KOPT-K1 (cell line): ENCODE results near the gene SYT5.
"Not testable (repeated sequence)": the region's sequence is repeated elsewhere in the genome, so short reads cannot be mapped to it uniquely, and the experiment has no call there.

Experiments
- H3K27ac ChIP-seq: fragments of 200-600 bp; sonication (generic); 2 replicates; pipeline ENCODE4 v1.5.1; 2016; ENCODE audit warnings: antibody characterized with exemption, mild to moderate bottlenecking, low read depth, low read length; ENCODE audit not compliant: poor library complexity, severe bottlenecking
- H3K36me3 ChIP-seq: fragments of 200-600 bp; sonication (generic); 2 replicates; pipeline ENCODE4 v1.5.1; 2017; ENCODE audit warnings: antibody characterized with exemption, mild to moderate bottlenecking, low read length, moderate library complexity; ENCODE audit not compliant: insufficient read depth
- H3K9me3 ChIP-seq: fragments of 200-600 bp; sonication (generic); 2 replicates; pipeline ENCODE4 v1.5.1; 2017; ENCODE audit warnings: antibody characterized with exemption, low read length, mild to moderate bottlenecking; ENCODE audit not compliant: insufficient read depth, poor library complexity, severe bottlenecking

Gene SYT5

DNA sequence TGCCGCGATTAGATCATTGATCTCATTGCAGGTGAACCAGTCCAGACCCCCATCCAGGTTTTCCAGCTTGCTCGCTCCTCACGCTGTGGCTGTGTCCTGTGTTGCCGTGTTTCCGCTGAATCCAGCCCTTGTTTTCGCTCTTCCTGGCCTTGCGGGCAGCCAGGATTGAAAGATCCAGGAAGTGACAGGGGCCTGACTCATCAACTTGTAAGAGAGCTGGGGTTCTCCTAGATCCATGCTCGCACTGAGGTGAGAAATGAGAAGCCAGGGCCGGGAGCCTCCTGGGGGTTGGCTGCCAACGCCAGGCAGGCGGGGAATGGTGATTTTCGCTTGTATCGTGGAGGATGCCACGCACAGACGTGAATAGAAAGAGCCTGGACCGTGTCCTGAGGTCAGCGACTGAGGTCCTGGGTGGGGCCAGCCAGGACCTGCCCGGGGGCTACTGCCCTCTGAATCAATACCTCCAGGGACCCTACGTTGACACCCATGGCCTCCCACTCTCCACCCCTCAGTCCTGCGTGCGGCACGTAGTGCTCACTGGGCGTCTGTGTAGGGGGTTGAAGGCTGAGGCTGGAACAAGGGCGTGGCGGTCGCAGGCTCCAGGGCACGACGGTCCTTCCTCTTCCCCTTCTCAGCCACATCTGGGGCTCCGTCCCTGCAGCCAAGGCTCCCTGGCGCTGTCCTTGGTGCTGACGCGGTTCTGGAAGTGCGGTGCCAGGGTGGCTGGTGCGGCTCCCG, 36.5 kb upstream of the SYT5 start:
- peaks cover 5% of the 10 kb centered on the region; the same call in 1 of the 2 replicates for H3K36me3 ChIP-seq
- H3K27ac ChIP-seq = no peak overlapping the region
- H3K9me3 ChIP-seq = peaks cover 9% of the 10 kb centered on the region

DNA sequence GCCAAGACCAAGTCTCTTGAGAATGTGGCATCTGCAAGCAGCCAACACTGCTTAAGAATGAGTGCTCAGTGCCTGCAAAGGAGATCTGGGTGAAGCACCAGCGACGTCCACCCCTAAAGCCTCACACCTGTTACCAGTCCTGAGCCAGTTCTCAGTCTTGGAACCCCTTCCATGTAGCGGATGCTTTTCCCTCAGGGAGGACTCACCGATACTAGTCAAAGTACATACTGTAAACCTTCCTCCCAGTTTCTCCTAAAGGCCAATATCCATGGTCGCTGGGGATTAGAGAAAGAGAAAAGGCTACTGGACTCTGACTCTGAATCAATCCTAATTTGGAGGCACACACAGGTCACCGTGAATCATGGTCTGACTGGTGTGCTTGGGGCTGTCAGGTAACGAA, 33.5 kb upstream of the SYT5 start:
- Histone ChIP-seq H3K27ac (no peak overlapping the region), H3K9me3 (peaks cover 9% of the 10 kb centered on the region), H3K36me3 (no peaks in the 10 kb centered on the region)

DNA sequence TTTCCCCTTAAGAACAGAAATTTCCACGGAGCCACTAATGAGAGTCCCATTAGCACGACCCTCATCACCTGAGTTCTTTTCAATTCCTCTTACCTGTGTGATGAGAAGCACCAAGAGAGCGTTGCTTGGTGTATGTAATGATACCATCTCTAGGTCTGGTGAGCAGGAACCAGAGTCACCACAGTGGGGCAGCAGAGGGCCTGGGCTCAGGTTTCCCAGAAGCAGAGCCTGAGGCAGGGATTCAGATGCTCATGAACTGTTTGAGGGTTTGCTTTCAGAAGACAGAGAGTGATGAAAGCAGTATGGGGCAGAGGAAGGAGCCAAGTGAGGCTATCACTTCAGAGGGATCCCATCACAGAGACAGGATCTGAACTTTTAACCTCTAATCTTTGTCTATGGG, 32.4 kb upstream of the SYT5 start:
- peaks cover 9% of the 10 kb centered on the region for H3K9me3 ChIP-seq
- no peak overlapping the region for H3K27ac ChIP-seq
- no peaks in the 10 kb centered on the region for H3K36me3 ChIP-seq

DNA sequence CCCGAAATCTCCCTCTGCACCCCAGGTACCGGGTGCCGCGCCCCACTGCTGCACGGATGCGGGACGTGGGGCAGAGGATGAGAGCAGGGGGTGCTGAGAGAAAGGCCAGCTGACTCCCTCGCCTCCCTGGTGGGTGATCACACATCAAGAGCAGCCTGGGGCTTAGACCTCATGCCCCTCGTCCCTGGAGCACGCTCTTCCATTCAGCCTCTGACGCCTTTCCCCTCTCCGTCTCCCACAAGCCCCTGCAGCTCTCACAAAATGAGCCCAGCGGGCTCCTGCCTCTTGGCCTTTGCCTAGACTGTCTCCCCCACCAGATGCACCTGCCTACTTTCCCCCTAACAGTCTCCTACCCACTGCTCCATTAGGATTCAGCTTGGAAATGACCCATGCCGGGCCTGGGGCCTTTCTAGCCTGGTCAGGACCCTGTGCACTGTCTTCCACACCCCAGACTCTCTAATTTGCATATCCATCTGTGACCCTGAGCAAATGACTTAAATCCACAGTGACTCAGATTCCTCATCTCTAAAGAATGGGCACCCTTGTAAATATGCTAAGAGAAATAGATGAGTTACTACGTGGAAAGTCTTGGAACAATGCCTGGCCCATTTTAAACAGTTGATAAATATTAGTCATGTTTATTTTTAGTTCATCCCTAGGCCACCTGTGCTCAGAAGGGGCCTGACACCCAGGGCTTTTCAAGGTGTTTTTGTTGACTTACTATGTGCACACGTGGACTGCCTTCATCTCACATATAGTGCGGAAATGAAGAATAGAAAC, 29.8 kb upstream of the SYT5 start:
- no peaks in the 10 kb centered on the region for H3K36me3 ChIP-seq
- H3K27ac ChIP-seq = no peak overlapping the region
- H3K9me3 ChIP-seq = peaks cover 9% of the 10 kb centered on the region

DNA sequence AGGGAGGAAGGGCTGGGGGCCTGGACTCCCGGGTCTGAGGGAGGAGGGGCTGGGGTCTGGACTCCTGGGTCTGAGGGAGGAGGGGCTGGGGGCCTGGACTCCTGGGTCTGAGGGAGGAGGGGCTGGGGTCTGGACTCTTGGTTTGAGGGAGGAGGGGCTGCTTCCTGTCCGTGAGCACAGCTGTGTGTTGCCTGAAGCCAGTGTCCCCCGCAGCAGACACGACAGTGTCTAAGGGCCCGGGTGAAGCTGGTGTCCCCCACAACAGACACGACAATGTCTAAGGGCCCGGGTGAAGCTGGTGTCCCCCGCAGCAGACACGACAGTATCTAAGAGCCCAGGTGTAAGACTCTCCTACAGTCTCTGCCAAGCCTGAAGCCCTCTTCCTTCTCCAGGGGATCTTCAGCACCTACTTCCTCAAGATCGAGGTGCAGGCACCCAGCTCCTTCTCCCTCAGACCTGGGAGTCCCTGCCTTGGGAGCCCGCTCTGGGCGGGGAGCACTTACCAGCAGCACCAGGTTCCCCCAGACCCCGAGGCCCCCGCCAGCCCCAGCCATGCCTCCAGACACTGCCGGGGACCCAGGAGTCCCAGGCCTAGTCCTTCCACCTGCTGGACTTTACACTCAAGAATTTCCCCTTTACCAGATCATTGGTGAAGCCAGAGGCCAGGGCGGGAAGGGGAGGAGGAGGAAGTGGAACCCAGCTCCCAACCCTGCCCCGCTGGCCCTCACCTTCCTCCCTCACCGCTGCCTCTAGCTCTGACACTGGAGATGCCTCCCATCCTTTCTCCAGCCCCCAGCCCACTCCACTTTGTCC, 29.0 kb upstream of the SYT5 start, which contains the start of gene PTPRH:
PTPRH (minus strand) TSS at position 622 of the 813 bp plus-strand sequence; CDS start at position 554, 68 bp downstream.
- no peaks in the 10 kb centered on the region for H3K36me3 ChIP-seq
- no peak within 1 kb of the TSS for H3K27ac ChIP-seq
- H3K9me3 ChIP-seq = peaks cover 9% of the 10 kb centered on the region

DNA sequence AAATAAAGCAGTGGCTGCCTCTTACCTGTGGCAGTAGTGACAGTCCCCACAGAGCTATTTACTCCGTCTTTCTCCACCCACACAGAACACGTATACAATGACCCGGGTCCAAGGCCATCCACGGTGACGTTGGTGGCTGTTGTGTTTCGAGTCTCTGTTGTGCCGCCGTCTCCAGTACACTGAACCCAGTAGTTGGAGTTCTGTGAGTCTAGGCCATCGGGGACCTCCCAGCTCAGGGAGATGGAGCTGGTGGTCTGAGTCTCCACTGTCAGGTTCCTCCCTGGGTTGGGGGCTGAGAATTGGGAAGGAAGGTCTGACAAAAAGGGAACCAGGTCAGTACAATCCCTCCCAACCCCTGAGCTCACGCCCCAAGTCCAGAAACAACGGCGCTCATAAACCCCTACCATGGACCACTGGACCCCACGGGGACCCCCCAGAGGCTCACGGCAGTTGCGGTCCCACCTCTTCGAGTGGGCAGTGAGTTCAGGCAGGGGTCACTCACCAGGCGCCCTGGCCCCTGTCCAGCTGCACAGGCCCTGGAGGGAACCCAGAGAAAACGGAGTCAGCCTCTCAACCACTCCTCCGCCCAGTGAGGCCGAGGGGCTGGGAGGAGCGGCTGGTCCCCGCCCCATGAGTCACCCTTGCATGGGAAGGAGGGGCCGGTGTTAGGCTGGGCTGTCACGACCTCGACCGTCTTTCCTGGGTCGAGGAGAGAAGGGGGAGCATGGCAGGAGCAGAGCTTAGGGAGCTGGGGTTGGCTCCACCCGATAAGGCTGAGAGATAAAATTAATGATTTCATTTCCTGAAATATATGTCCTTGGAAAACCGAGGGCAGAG, 26.8 kb upstream of the SYT5 start:
- Histone ChIP-seq H3K27ac (no peak overlapping the region), H3K36me3 (no peaks in the 10 kb centered on the region), H3K9me3 (no peaks in the 10 kb centered on the region)

DNA sequence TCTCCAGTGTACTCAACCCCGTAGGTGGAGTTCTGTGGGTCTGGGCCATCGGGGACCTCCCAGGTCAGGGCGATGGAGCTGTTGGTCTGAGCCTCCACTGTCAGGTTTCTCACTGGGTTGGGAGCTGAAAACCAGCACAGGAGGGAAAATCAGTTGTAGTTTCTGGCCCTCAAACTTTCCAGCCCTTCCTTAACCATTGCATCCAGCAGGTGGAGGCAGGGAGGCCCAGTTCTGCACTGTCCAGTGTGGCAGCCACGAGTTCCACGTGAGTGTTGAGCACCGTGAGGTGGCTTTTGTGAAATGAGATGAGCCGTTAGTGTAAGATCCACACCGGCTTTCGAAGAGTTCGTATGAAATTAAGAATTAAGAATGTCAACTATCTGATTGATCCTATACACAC, 22.1 kb upstream of the SYT5 start:
- H3K27ac ChIP-seq, H3K36me3 ChIP-seq, H3K9me3 ChIP-seq: not testable (repeated sequence)

DNA sequence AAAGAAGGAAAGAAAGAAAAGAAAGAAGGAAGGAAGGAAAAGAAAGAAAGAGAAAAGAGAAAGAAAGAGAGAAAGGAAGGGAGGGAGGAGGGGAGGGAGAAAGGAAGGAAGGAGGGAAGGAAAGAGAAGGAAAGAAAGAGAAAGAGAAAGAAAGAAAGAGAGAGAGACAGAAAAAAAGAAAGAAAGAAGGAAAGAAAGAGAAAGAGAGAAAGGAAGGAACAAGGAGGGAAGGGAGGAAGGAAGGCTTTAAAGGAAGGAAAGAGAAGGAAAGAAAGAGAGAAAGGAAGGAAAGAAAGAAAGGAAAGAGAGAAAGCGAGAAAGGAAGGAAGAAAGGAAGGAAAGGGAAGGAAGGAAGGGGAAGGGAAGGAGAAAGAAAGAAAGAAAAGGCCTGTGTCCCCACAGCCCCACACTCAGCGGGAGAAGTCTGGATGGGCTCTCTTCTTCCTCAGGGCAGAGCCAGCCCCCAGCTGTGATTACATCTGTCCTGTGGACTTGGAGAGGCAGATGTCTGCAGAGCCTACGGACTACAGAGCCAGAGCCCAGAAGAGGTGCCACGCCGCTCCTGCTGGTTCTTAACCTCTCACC, 19.6 kb upstream of the SYT5 start:
- H3K27ac ChIP-seq = no peak overlapping the region
- no peaks in the 10 kb centered on the region for H3K9me3 ChIP-seq
- no peaks in the 10 kb centered on the region for H3K36me3 ChIP-seq

DNA sequence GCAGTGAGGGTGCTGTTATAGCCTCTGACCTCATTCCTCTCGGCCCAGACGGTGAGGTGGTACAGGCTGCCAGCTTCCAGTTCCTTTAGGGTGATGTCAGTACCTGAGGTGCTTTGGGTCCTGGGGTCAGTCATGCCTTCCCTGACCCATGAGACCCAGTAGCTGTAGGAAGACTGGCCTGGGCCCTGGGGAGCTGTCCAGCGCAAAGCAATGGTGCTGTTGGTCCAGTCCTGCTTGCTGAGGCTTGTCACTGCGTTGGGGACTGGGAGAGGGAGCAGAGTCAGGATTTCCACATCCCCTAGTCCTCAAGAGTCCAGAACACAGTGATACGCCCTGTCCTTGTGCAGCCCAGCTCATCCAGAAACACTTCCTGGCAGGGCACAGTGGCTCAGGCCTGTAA, 18.6 kb upstream of the SYT5 start:
- Histone ChIP-seq H3K36me3 (no peaks in the 10 kb centered on the region), H3K27ac (no peak overlapping the region), H3K9me3 (no peaks in the 10 kb centered on the region)

DNA sequence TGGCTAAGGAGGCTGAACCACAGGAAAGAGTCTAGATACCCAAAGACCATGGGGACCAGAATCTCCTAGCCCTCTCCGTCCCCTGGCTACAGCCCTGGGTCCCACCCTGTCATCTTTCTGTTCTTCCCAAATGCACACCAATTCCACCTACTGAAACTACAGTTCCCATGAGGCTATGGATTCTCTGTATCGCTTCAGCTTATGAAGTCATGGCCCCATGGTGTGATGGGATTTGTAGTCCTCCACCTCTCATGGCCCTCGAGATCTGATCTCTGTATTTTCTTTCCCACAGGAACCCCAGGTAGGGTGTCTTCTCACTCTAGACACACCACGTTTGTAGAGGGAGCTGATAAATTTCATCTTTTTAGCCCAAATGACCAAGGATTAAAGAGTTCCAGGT, 17.4 kb upstream of the SYT5 start:
- Histone ChIP-seq H3K9me3 (no peaks in the 10 kb centered on the region), H3K36me3 (no peaks in the 10 kb centered on the region), H3K27ac (no peak overlapping the region)

DNA sequence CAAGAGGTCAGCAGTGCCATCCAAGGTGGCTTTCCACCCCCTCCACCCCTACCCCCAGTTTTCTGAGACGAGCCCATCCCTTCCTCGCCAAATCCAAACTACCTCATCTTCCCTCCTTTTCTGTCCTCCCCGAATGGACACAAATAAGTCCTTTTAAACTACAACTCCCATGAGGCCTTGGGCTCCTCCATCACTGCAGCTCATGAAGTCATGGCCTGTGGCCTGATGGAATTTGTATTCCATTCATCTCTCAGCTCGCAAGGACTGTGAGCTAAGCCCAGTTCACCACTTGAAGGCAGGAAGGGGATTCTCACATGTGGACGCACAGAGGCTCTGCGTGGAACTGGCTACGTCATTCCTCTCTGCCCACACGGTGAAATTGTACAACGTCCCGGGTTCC, 16.7 kb upstream of the SYT5 start:
- Histone ChIP-seq H3K27ac (no peak overlapping the region), H3K9me3 (no peaks in the 10 kb centered on the region), H3K36me3 (no peaks in the 10 kb centered on the region)

DNA sequence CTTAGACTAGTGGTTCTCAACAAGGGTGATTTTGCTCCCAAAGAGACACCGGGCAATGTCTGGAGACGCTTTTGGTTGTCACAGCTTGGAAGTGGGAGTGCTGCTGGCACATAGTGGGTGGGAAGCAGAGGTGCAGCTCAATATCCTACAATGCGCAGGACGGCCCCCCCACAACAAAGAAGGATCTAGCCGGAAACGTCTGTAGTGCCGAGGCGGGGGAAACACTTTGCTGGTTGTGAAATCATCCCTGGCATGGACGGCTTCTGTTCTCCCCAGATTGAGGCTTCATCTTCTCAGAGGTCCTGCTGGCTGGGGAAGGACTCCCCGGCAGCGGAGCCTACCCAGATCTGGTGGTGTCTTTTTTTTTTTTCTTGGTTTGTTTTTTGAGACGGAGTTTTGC, 13.4 kb upstream of the SYT5 start:
- no peaks in the 10 kb centered on the region for H3K36me3 ChIP-seq
- H3K9me3 ChIP-seq = no peaks in the 10 kb centered on the region
- no peak overlapping the region for H3K27ac ChIP-seq

DNA sequence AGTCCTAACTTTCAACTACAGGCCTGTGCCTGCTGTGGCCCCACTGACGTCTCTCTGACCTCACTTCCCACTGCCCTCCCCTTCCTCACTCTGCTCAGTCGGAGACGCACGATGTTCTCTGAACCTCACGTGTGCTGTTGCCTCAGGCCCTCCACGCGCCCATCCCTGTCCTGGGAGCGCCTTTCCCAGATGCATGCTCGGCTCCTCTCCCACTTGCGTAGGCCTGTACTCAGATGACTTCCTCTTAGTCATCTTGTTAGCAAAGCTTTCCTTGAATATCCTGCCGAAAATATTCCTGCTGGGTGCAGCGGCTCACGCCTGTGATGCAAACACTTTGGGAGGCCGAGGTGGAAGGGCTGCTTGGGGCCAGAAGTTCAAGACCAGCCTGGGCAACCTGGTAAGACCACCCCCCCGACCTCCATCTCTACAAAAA, 9.3 kb upstream of the SYT5 start:
- Histone ChIP-seq H3K9me3 (no peaks in the 10 kb centered on the region), H3K36me3 (no peaks in the 10 kb centered on the region), H3K27ac (no peak overlapping the region)

DNA sequence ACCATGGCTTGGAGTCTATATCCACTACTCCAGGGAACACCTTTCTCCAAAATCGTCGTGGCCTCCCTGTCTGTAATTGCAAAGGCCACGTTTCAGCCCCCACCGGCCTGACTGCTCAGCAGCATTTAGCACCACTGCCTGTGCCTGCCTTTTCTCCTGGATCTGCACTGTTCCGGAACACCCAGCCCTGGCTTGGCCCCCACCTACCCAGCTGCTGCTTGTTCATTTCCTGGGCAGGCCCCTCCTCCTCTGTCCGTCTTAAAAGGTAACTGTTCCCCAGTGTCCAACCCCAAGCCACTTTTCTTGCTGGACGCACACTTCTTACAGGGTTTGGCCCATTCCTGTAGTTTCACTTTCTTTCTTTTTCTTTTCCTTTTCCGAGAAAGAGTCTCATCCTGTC, 8.5 kb upstream of the SYT5 start:
- H3K9me3 ChIP-seq = no peaks in the 10 kb centered on the region
- no peaks in the 10 kb centered on the region for H3K36me3 ChIP-seq
- no peak overlapping the region for H3K27ac ChIP-seq
